Measurements from ENCODE around the gene KCTD15.

DNA sequence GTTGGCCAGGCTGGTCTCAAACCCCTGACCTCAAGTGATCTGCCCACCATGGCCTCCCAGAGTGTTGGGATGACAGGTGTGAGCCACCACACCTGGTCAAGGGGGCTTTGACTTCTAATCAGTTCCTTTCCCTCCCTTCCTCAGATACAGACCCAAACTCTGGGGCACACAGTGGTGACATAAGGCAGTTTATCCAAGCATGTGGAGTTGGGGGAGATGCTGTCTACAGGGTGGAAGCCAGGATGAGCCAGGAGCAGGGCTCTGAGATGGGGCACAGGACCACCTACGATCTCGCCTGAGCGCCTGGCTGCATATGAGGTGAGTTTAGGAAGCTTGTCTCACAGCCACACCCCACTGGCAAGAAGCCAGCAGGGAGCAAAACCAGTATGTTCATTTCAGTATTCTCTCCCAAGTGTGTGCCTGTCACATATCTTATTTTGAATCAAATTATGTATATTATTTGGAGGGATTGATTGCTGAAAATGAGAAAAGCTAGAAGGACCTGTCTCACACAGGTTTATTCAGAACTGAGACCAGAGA is 67.7 kb downstream of the KCTD15 start:
- TF ChIP-seq CTCF (IDR thresholded peaks at IDR 0.05) (no peak), POLR2A (IDR thresholded peaks at IDR 0.05) (no peak)

Data from thyroid gland (tissue), 4 donors.